Measurements from ENCODE around the gene FARS2. TPM values are rescaled to one million over a fixed set of nuclear protein-coding genes. Genes with fewer than 3 reads are reported as not detected.

FARS2 gene
- polyA plus RNA-seq, 1 of the 3 experiments (the other 2 are of a cell fraction), result 12.5 TPM

- Histone ChIP-seq H3F3A (replicated peaks; ENCODE audit: insufficient read depth) (peaks cover 4% of the 10 kb centered on the region), H4K20me1 (ENCODE audit: insufficient read depth) (no peaks in the 10 kb centered on the region), H3K27me3 (ENCODE audit: insufficient read depth) (no peaks in the 10 kb centered on the region), H2AFZ (ENCODE audit: low read depth) (no peak overlapping the region), H3K4me1 (ENCODE audit: control insufficient read depth in 1 of 2, insufficient read depth in 2 of 2, low read depth in 1 of 2, low read length in 1 of 2) (no peaks in the 10 kb centered on the region; a peak in 2 of 4 replicates), H3K36me3 (replicated peaks in 1 of 2; ENCODE audit: control insufficient read depth in 1 of 2, insufficient read depth in 2 of 2, low read length in 1 of 2) (peaks cover 0 to 3% of the 10 kb centered on the region in 2 experiments), H3K79me2 (ENCODE audit: insufficient read depth) (peaks cover 15% of the 10 kb centered on the region; the same call in 1 of the 2 replicates), H3K27ac (ENCODE audit: low read depth in 2 of 2, low read length in 1 of 2) (no peak overlapping the region), H3K4me2 (no peak overlapping the region), H3K4me3 (ENCODE audit: low read depth in 2 of 2, low read length in 1 of 2) (no peak overlapping the region), H3K9me3 (no peaks in the 10 kb centered on the region), H3K9ac (no peak overlapping the region), H3K9me2 (no peaks in the 10 kb centered on the region)
- ChIA-PET CTCF (interaction anchor here (1.0 kb wide), 1 partner anchor 8 kb away, joined by 3 read pairs; no protein-coding TSS in a partner anchor), POLR2A (interaction anchor here (0.7 kb wide), 1 partner anchor 1352 kb away, joined by 3 read pairs; no protein-coding TSS in a partner anchor)
- DNase-seq, result no peak
- TF ChIP-seq JUND (IDR thresholded peaks at IDR 0.05) (no peak), MXI1 (IDR thresholded peaks at IDR 0.05; ENCODE audit: low read depth, low read length) (no peak), RXRA (IDR thresholded peaks at IDR 0.05; ENCODE audit: borderline replicate concordance, low read depth) (no peak), YY1 (IDR thresholded peaks at IDR 0.05; ENCODE audit: low read depth) (no peak), FOXM1 (IDR thresholded peaks at IDR 0.05; ENCODE audit: low read depth) (no peak), GATA2 (CRISPR knock-in tag; IDR thresholded peaks at IDR 0.05) (no peak), RCOR1 (IDR thresholded peaks at IDR 0.05; ENCODE audit: low read length) (no peak), EP300 (IDR thresholded peaks at IDR 0.05; ENCODE audit: borderline replicate concordance in 1 of 2, low read depth in 1 of 2, low read length in 1 of 2) (no peak), RFX5 (IDR thresholded peaks at IDR 0.05; ENCODE audit: low read length) (no peak), EZH2phosphoT487 (IDR thresholded peaks at IDR 0.05; ENCODE audit: borderline replicate concordance, low read depth) (no peak), TAF1 (IDR thresholded peaks at IDR 0.05; ENCODE audit: borderline replicate concordance, low read depth, low read length) (no peak), MAX (IDR thresholded peaks at IDR 0.05; ENCODE audit: low read depth) (no peak), FOXJ3 (CRISPR knock-in tag; IDR thresholded peaks at IDR 0.05) (no peak), CHD2 (IDR thresholded peaks at IDR 0.05; ENCODE audit: low read length, partially characterized antibody) (no peak)
- 100% methylated on average over 3 of the region's 3 CpGs for WGBS (ENCODE audit: low lambda C conversion rate)
Observed at GRCh38 chr6:5274231-5274630, 12.9 kb downstream of the FARS2 start.

- no peak overlapping the region for H2AFZ ChIP-seq (ENCODE audit: low read depth)
- 94% methylated on average over 2 of the region's 2 CpGs for WGBS (ENCODE audit: low lambda C conversion rate)
- H3K27me3 ChIP-seq (ENCODE audit: insufficient read depth), result no peaks in the 10 kb centered on the region
- 0 out of 2 replicates have a peak, but pooled peaks have one; percentile 17 for TF ChIP-seq RAD21 (IDR thresholded peaks at IDR 0.05; ENCODE audit: low read length)
- no peak for TF ChIP-seq IRF3 (IDR thresholded peaks at IDR 0.05; ENCODE audit: low read depth, low read length)
- no peak overlapping the region for H3K27ac ChIP-seq (ENCODE audit: low read depth in 2 of 2, low read length in 1 of 2)
- CTCF ChIA-PET, result interaction anchor here (1.2 to 2.0 kb wide), 2 partner anchors 44 to 132 kb away, joined by 3 to 9 read pairs; no protein-coding TSS in a partner anchor
- no peak overlapping the region for H3K4me3 ChIP-seq (ENCODE audit: low read depth in 2 of 2, low read length in 1 of 2)
- H3K36me3 ChIP-seq (replicated peaks in 1 of 2; ENCODE audit: control insufficient read depth in 1 of 2, insufficient read depth in 2 of 2, low read length in 1 of 2), result peaks cover 0 to 3% of the 10 kb centered on the region in 2 experiments
- no peaks in the 10 kb centered on the region for H4K20me1 ChIP-seq (ENCODE audit: insufficient read depth)
- no peaks in the 10 kb centered on the region for H3K9me3 ChIP-seq
- no peaks in the 10 kb centered on the region for H3K9me2 ChIP-seq
- no peak overlapping the region for H3K9ac ChIP-seq
- POLR2A ChIA-PET, result no interaction called here
- H3K79me2 ChIP-seq (ENCODE audit: insufficient read depth), result peaks cover 12% of the 10 kb centered on the region; the same call in 1 of the 2 replicates
- H3F3A ChIP-seq (replicated peaks; ENCODE audit: insufficient read depth), result peaks cover 4% of the 10 kb centered on the region
- no peak for DNase-seq
- H3K4me2 ChIP-seq, result no peak overlapping the region
- H3K4me1 ChIP-seq (ENCODE audit: control insufficient read depth in 1 of 2, insufficient read depth in 2 of 2, low read depth in 1 of 2, low read length in 1 of 2), result no peaks in the 10 kb centered on the region; a peak in 1 of 4 replicates
Observed at GRCh38 chr6:5275497-5275896, 14.2 kb downstream of the FARS2 start.
